ENCODE results near the gene ADAMTS18.
"Not testable (repeated sequence)": the region's sequence is repeated elsewhere in the genome, so short reads cannot be mapped to it uniquely, and the experiment has no call there.

The ADAMTS18 gene, protein sequence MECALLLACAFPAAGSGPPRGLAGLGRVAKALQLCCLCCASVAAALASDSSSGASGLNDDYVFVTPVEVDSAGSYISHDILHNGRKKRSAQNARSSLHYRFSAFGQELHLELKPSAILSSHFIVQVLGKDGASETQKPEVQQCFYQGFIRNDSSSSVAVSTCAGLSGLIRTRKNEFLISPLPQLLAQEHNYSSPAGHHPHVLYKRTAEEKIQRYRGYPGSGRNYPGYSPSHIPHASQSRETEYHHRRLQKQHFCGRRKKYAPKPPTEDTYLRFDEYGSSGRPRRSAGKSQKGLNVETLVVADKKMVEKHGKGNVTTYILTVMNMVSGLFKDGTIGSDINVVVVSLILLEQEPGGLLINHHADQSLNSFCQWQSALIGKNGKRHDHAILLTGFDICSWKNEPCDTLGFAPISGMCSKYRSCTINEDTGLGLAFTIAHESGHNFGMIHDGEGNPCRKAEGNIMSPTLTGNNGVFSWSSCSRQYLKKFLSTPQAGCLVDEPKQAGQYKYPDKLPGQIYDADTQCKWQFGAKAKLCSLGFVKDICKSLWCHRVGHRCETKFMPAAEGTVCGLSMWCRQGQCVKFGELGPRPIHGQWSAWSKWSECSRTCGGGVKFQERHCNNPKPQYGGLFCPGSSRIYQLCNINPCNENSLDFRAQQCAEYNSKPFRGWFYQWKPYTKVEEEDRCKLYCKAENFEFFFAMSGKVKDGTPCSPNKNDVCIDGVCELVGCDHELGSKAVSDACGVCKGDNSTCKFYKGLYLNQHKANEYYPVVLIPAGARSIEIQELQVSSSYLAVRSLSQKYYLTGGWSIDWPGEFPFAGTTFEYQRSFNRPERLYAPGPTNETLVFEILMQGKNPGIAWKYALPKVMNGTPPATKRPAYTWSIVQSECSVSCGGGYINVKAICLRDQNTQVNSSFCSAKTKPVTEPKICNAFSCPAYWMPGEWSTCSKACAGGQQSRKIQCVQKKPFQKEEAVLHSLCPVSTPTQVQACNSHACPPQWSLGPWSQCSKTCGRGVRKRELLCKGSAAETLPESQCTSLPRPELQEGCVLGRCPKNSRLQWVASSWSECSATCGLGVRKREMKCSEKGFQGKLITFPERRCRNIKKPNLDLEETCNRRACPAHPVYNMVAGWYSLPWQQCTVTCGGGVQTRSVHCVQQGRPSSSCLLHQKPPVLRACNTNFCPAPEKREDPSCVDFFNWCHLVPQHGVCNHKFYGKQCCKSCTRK (N-terminal part only)

GRCh38 chr16:77434530-77435271, at the start of gene ADAMTS18:
ADAMTS18 (minus strand) TSS chr16:77435034; CDS start chr16:77434695, 339 bp downstream.
- Histone ChIP-seq H3K4me3 (ENCODE audit: low read depth, low read length) (peak within 1 kb of the TSS; percentile 74), H3K9ac (ENCODE audit: low read depth, low read length) (no peak within 1 kb of the TSS), H3K9me3 (ENCODE audit: control insufficient read depth, insufficient read depth, low read length) (no peaks in the 10 kb centered on the region), H3K36me3 (ENCODE audit: control insufficient read depth, insufficient read depth, low read length) (no peaks in the 10 kb centered on the region), H3K27ac (ENCODE audit: low read depth, low read length) (no peak within 1 kb of the TSS), H3K27me3 (ENCODE audit: control insufficient read depth, insufficient read depth, low read length) (peaks cover 59% of the 10 kb centered on the region), H3K4me1 (ENCODE audit: control insufficient read depth, insufficient read depth, low read length) (peaks cover 21% of the 10 kb centered on the region)

DNA sequence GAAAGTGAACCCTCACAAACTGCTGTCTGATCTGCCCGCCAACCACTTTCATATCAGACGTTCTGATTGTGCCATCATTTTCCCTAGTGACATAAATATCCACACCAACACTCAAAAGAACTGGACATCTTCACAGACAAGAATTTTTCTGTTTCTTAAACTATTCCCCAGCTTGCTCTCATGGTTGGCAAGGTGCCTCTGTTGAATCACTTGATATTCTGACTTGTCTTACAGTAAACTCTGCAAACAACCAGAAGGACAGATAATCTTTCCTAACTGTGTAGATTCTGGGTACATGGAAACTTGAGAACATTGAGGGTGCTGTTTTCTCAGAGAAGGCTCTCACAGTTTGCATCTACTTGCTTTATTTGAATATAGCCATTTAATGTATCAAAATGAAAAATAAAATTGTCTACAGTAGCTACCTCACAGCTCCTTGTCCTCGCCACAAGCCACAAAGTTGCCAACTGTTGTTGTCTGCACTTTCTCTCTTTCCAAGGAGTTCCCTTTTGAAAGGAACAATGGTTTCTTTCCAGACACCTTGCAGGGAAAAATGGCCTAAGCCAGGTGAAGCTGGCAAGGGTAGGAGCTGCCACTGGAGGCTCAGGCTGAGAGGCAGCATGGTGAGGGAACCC, 46.0 kb upstream of the ADAMTS18 start:
- no peak overlapping the region for H3K9ac ChIP-seq (ENCODE audit: low read depth, low read length)
- no peaks in the 10 kb centered on the region for H3K36me3 ChIP-seq (ENCODE audit: control insufficient read depth, insufficient read depth, low read length)
- H3K27ac ChIP-seq (ENCODE audit: low read depth, low read length), result no peak overlapping the region
- H3K9me3 ChIP-seq (ENCODE audit: control insufficient read depth, insufficient read depth, low read length), result no peaks in the 10 kb centered on the region
- H3K4me1 ChIP-seq (ENCODE audit: control insufficient read depth, insufficient read depth, low read length), result no peaks in the 10 kb centered on the region
- no peak overlapping the region for H3K4me3 ChIP-seq (ENCODE audit: low read depth, low read length)
- H3K27me3 ChIP-seq (ENCODE audit: control insufficient read depth, insufficient read depth, low read length), result no peaks in the 10 kb centered on the region

- H3K4me3 ChIP-seq (ENCODE audit: low read depth, low read length), result no peak overlapping the region
- H3K27ac ChIP-seq (ENCODE audit: low read depth, low read length), result no peak overlapping the region
- no peaks in the 10 kb centered on the region for H3K9me3 ChIP-seq (ENCODE audit: control insufficient read depth, insufficient read depth, low read length)
- H3K36me3 ChIP-seq (ENCODE audit: control insufficient read depth, insufficient read depth, low read length), result no peaks in the 10 kb centered on the region
- H3K27me3 ChIP-seq (ENCODE audit: control insufficient read depth, insufficient read depth, low read length), result no peaks in the 10 kb centered on the region; the same call in 1 of the 2 replicates
- no peaks in the 10 kb centered on the region for H3K4me1 ChIP-seq (ENCODE audit: control insufficient read depth, insufficient read depth, low read length)
- no peak overlapping the region for H3K9ac ChIP-seq (ENCODE audit: low read depth, low read length)
Observed at GRCh38 chr16:77472262-77472661, 37.4 kb upstream of the ADAMTS18 start.

- Histone ChIP-seq H3K9me3 (ENCODE audit: control insufficient read depth, insufficient read depth, low read length) (no peaks in the 10 kb centered on the region), H3K36me3 (ENCODE audit: control insufficient read depth, insufficient read depth, low read length) (no peaks in the 10 kb centered on the region), H3K27me3 (ENCODE audit: control insufficient read depth, insufficient read depth, low read length) (no peaks in the 10 kb centered on the region; the same call in 1 of the 2 replicates)
Observed at GRCh38 chr16:77470851-77471250, 36.0 kb upstream of the ADAMTS18 start.

DNA sequence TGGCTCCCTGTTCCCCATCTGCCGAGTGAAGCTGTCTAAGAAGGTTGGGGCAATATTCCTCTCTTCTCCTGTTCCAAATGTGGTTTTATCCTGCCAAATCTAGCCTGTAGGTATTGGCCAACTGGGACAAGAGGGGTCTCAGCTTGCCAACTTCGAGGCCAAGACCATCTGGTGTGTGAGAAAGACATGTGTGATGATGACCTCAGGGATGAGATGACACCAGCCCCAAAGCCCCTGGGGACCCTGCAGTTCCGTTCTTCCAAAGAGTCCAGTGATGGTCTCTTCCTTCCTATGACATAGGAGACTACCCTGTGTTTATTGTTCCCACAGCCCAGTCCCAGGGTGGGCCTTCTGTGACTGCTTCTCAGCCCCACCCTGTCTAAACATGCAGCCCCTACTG, 34.8 kb upstream of the ADAMTS18 start:
- no peaks in the 10 kb centered on the region for H3K9me3 ChIP-seq (ENCODE audit: control insufficient read depth, insufficient read depth, low read length)
- no peak overlapping the region for H3K9ac ChIP-seq (ENCODE audit: low read depth, low read length)
- H3K36me3 ChIP-seq (ENCODE audit: control insufficient read depth, insufficient read depth, low read length), result no peaks in the 10 kb centered on the region
- H3K27me3 ChIP-seq (ENCODE audit: control insufficient read depth, insufficient read depth, low read length), result no peaks in the 10 kb centered on the region; the same call in 1 of the 2 replicates
- H3K4me3 ChIP-seq (ENCODE audit: low read depth, low read length), result no peak overlapping the region
- H3K4me1 ChIP-seq (ENCODE audit: control insufficient read depth, insufficient read depth, low read length), result no peaks in the 10 kb centered on the region
- H3K27ac ChIP-seq (ENCODE audit: low read depth, low read length), result no peak overlapping the region

More at GRCh38 chr16:77470851-77471250, 36.0 kb upstream of the ADAMTS18 start:
- Histone ChIP-seq H3K4me1 (ENCODE audit: control insufficient read depth, insufficient read depth, low read length) (no peaks in the 10 kb centered on the region), H3K27ac (ENCODE audit: low read depth, low read length) (no peak overlapping the region), H3K9ac (ENCODE audit: low read depth, low read length) (no peak overlapping the region), H3K4me3 (ENCODE audit: low read depth, low read length) (no peak overlapping the region)

DNA sequence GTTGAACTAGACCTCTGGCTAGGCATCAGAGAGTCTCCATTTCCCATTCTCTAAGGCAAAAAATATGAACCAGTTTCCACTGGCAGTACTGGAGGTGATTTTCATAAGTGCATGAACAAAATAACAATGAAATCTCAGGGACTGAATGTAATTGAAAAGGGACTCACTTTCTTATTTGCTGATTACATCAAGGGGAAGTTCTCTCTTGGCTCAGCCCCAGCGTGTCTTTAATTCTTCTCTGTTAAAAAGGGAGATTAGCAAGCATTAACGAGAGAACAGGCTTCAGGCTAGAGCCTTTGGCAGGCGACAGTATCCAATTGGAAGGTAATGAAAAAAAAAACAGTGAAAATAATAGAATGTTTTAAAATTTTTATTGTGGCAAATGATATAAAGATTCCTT, 34.0 kb upstream of the ADAMTS18 start:
- H3K27ac ChIP-seq (ENCODE audit: low read depth, low read length), result no peak overlapping the region
- H3K9me3 ChIP-seq (ENCODE audit: control insufficient read depth, insufficient read depth, low read length), result no peaks in the 10 kb centered on the region
- no peaks in the 10 kb centered on the region for H3K36me3 ChIP-seq (ENCODE audit: control insufficient read depth, insufficient read depth, low read length)
- no peak overlapping the region for H3K9ac ChIP-seq (ENCODE audit: low read depth, low read length)
- no peaks in the 10 kb centered on the region for H3K4me1 ChIP-seq (ENCODE audit: control insufficient read depth, insufficient read depth, low read length)
- no peaks in the 10 kb centered on the region; the same call in 1 of the 2 replicates for H3K27me3 ChIP-seq (ENCODE audit: control insufficient read depth, insufficient read depth, low read length)
- no peak overlapping the region for H3K4me3 ChIP-seq (ENCODE audit: low read depth, low read length)

DNA sequence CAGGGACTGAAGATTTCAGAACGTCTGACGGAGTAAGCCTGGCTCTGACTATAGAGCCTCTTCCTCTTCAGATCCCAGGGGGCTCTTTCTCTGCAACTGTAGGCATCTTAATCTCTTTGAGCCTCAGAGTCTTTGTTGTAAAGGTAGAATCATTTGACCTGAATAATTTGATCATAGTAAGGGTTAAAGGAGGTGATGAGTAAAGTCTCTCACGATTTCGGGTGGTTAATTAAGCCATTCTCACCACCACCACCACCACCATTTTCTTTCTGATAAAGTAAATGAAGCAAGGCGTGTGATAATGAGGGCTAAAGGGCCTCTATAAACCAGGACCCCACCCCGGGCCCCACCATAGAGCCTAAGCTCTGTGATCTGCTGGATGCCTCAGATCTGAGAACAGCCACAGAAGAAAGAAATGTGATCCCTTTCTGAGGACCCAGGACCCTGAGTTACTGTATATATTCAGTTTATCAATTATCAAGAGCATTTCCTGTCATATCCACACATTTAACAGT, 33.0 kb upstream of the ADAMTS18 start:
- Histone ChIP-seq H3K4me3 (ENCODE audit: low read depth, low read length) (no peak overlapping the region), H3K4me1 (ENCODE audit: control insufficient read depth, insufficient read depth, low read length) (0 out of 2 replicates have a peak, but pooled peaks cover 1% of the 10 kb centered on the region), H3K9ac (ENCODE audit: low read depth, low read length) (no peak overlapping the region), H3K27ac (ENCODE audit: low read depth, low read length) (no peak overlapping the region), H3K36me3 (ENCODE audit: control insufficient read depth, insufficient read depth, low read length) (no peaks in the 10 kb centered on the region), H3K9me3 (ENCODE audit: control insufficient read depth, insufficient read depth, low read length) (no peaks in the 10 kb centered on the region), H3K27me3 (ENCODE audit: control insufficient read depth, insufficient read depth, low read length) (no peaks in the 10 kb centered on the region; the same call in 1 of the 2 replicates)

DNA sequence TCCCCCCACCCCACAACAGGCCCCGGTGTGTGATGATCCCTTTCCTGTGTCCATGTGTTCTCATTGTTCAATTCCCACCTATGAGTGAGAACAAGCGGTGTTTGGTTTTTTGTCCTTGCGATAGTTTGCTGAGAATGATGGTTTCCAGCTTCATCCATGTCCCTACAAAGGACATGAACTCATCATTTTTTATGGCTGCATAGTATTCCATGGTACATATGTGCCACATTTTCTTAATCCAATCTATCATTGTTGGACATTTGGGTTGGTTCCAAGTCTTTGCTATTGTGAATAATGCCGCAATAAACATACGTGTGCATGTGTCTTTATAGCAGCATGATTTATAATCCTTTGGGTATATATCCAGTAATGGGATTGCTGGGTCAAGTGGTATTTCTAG, 28.8 kb upstream of the ADAMTS18 start:
- not testable (repeated sequence) for H3K4me1 ChIP-seq (ENCODE audit: control insufficient read depth, insufficient read depth, low read length); H3K9me3 ChIP-seq (ENCODE audit: control insufficient read depth, insufficient read depth, low read length); H3K36me3 ChIP-seq (ENCODE audit: control insufficient read depth, insufficient read depth, low read length); H3K27ac ChIP-seq (ENCODE audit: low read depth, low read length); H3K27me3 ChIP-seq (ENCODE audit: control insufficient read depth, insufficient read depth, low read length); H3K9ac ChIP-seq (ENCODE audit: low read depth, low read length); H3K4me3 ChIP-seq (ENCODE audit: low read depth, low read length)

- Histone ChIP-seq H3K36me3 (ENCODE audit: control insufficient read depth, insufficient read depth, low read length) (no peaks in the 10 kb centered on the region), H3K4me1 (ENCODE audit: control insufficient read depth, insufficient read depth, low read length) (peaks cover 6% of the 10 kb centered on the region; the same call in 1 of the 2 replicates), H3K27ac (ENCODE audit: low read depth, low read length) (no peak overlapping the region), H3K4me3 (ENCODE audit: low read depth, low read length) (no peak overlapping the region), H3K27me3 (ENCODE audit: control insufficient read depth, insufficient read depth, low read length) (no peaks in the 10 kb centered on the region), H3K9ac (ENCODE audit: low read depth, low read length) (no peak overlapping the region), H3K9me3 (ENCODE audit: control insufficient read depth, insufficient read depth, low read length) (no peaks in the 10 kb centered on the region)
Observed at GRCh38 chr16:77462894-77463293, 28.1 kb upstream of the ADAMTS18 start.

Data from HUES48 (cell line).